Smooth muscle cell (in vitro differentiated cells): Measurements from ENCODE around the gene CTNNBL1. TPM values are rescaled to one million over a fixed set of nuclear protein-coding genes. Genes with fewer than 3 reads are reported as not detected.
A peak's percentile ranks its signal among the peaks of the same experiment; 100 is the strongest.

ENCODE experiments used
- DNase-seq: peaks from one replicate; lab custom pipeline; 2025; ENCODE audit not compliant: unreplicated experiment; lab: John Stamatoyannopoulos, UW
- H2AFZ ChIP-seq: fragments of 200-600 bp; sonication (generic); 2 replicates; pipeline ENCODE4 v1.6.0; 2016; ENCODE audit warnings: antibody characterized with exemption, low read depth, mild to moderate bottlenecking
- H3F3A ChIP-seq: fragments of 200-600 bp; sonication (generic); 2 replicates; pipeline ENCODE4 v1.6.0; 2017; ENCODE audit warnings: antibody characterized with exemption, low read depth
- H3K27ac ChIP-seq: fragments of 200-600 bp; sonication (generic); 2 replicates; pipeline ENCODE4 v1.5.1; 2016; ENCODE audit warnings: low read depth, mild to moderate bottlenecking
- H3K27me3 ChIP-seq: fragments of 200-600 bp; sonication (generic); 2 replicates; pipeline ENCODE4 v1.6.1; 2016; ENCODE audit warnings: low read depth, mild to moderate bottlenecking
- H3K36me3 ChIP-seq: fragments of 200-600 bp; sonication (generic); 2 replicates; pipeline ENCODE4 v1.5.1; 2016; ENCODE audit warnings: low read depth
- H3K4me1 ChIP-seq: fragments of 200-600 bp; sonication (generic); 2 replicates; pipeline ENCODE4 v1.5.1; 2016; ENCODE audit warnings: low read depth
- H3K4me2 ChIP-seq: fragments of 200-600 bp; sonication (generic); 2 replicates; pipeline ENCODE4 v1.6.0; 2016; ENCODE audit warnings: mild to moderate bottlenecking
- H3K4me3 ChIP-seq: fragments of 200-600 bp; sonication (generic); 2 replicates; pipeline ENCODE4 v1.5.1; 2016; ENCODE audit warnings: mild to moderate bottlenecking
- H3K79me2 ChIP-seq: fragments of 200-600 bp; sonication (generic); 2 replicates; pipeline ENCODE4 v1.6.0; 2016; ENCODE audit warnings: low read depth, mild to moderate bottlenecking
- H3K9ac ChIP-seq: fragments of 200-600 bp; sonication (generic); 2 replicates; pipeline ENCODE4 v1.6.0; 2016; ENCODE audit warnings: low read depth
- H3K9me3 ChIP-seq: fragments of 200-600 bp; sonication (generic); replicated peaks from 2 replicates; pipeline ENCODE4 v1.5.1; 2016; ENCODE audit warnings: low read depth
- H4K20me1 ChIP-seq: fragments of 200-600 bp; sonication (generic); 2 replicates; pipeline ENCODE4 v1.6.0; 2016; ENCODE audit warnings: low read depth
- WGBS: methylation state at CpG from one replicate; pipeline ENCODE4 v1.1.7; 2016; ENCODE audit warnings: low lambda C conversion rate; 5-methylcytosine and 5-hydroxymethylcytosine counted together
- polyA plus RNA-seq: library from polyadenylated mRNA; unstranded; fragments of >200 nt; fragmentation: Nextera tagmentation; extraction: Ambion mirVana; gene quantifications from 2 replicates; pipeline ENCODE4 v1.2.1, GENCODE V29; 2016
- total RNA-seq: library from RNA; depleted of rRNA; stranded (reverse); fragments of >200 nt; gene quantifications from 2 replicates; pipeline ENCODE4 v1.2.3, GENCODE V29; 2014
- TF ChIP-seq, protein P1 (sequence below): fragments of 200-600 bp; sonication (generic); IDR thresholded peaks from 2 replicates; pipeline ENCODE4 v1.5.1; 2017; ENCODE audit warnings: borderline replicate concordance, mild to moderate bottlenecking, antibody characterized with exemption; ENCODE audit not compliant: insufficient read depth, poor library complexity, severe bottlenecking

CTNNBL1 gene
- total and polyA plus RNA-seq, 2 experiments from 2014 or later = 33.3 to 63.6 TPM

DNA sequence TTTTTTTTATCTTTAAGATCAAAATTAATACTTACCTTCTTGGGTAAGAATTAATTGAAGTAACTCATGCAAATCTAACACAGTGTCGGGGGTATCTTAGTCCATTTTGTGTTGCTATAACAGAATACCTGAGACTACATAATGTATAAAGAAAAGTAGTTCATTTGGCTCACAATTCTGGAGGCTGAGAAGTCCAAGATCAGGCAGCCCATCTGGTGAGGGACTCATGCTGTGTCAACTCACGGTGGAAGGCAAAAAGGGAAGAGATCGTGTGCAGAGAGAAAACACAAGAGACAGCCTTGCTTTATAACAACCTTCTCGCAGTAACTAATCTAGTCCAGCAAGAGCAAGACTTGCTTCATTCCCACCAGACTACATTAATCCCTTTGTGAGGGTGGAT lies 116.2 kb downstream of the CTNNBL1 start:
- H3K4me3 ChIP-seq = no peak overlapping the region
- no peaks in the 10 kb centered on the region for H3K79me2 ChIP-seq
- 95% methylated on average over 4 of the region's 4 CpGs for WGBS
- no peaks in the 10 kb centered on the region for H3K36me3 ChIP-seq
- no peak overlapping the region for H3K4me2 ChIP-seq
- no peaks in the 10 kb centered on the region for H3K27me3 ChIP-seq
- H4K20me1 ChIP-seq = no peaks in the 10 kb centered on the region
- TF ChIP-seq, protein P1, sequence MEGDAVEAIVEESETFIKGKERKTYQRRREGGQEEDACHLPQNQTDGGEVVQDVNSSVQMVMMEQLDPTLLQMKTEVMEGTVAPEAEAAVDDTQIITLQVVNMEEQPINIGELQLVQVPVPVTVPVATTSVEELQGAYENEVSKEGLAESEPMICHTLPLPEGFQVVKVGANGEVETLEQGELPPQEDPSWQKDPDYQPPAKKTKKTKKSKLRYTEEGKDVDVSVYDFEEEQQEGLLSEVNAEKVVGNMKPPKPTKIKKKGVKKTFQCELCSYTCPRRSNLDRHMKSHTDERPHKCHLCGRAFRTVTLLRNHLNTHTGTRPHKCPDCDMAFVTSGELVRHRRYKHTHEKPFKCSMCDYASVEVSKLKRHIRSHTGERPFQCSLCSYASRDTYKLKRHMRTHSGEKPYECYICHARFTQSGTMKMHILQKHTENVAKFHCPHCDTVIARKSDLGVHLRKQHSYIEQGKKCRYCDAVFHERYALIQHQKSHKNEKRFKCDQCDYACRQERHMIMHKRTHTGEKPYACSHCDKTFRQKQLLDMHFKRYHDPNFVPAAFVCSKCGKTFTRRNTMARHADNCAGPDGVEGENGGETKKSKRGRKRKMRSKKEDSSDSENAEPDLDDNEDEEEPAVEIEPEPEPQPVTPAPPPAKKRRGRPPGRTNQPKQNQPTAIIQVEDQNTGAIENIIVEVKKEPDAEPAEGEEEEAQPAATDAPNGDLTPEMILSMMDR = no peak
- H3K9me3 ChIP-seq = no peaks in the 10 kb centered on the region
- no peaks in the 10 kb centered on the region for H3F3A ChIP-seq
- no peak overlapping the region for H3K27ac ChIP-seq
- peaks cover 10% of the 10 kb centered on the region for H3K4me1 ChIP-seq
- DNase-seq = no peak
- H2AFZ ChIP-seq = no peak overlapping the region
- no peak overlapping the region for H3K9ac ChIP-seq

DNA sequence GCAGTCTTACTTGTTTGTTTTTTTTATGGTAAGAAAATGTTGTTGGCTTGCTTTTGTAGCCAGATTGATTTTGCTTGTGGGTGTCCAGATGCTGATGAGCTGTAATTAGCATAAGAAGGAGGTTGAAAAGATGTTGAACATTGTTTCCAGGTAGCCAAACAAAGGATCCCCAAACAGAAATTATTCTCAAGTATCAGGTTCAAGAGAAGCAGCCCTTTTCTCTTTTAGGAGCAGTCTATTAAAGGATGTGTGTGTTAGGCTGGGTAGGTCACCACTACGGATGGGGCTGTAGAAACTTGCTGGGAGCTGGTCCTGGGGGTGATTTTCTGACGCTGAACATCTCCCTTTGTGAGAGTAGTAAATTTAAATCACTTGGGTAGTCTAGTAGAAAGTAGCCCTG lies 122.2 kb downstream of the CTNNBL1 start:
- H3K79me2 ChIP-seq = no peaks in the 10 kb centered on the region
- no peaks in the 10 kb centered on the region for H3K27me3 ChIP-seq
- H3K4me1 ChIP-seq = peaks cover 17% of the 10 kb centered on the region
- WGBS = 77% methylated on average over 2 of the region's 2 CpGs
- no peaks in the 10 kb centered on the region for H3K9me3 ChIP-seq
- H4K20me1 ChIP-seq = no peaks in the 10 kb centered on the region
- no peak overlapping the region for H3K4me2 ChIP-seq
- H3F3A ChIP-seq = peaks cover 3% of the 10 kb centered on the region
- no peak overlapping the region for H3K27ac ChIP-seq
- DNase-seq = no peak
- no peak overlapping the region for H3K4me3 ChIP-seq
- H2AFZ ChIP-seq = no peak overlapping the region
- TF ChIP-seq, protein P1 = no peak
- H3K36me3 ChIP-seq = no peaks in the 10 kb centered on the region
- H3K9ac ChIP-seq = no peak overlapping the region

DNA sequence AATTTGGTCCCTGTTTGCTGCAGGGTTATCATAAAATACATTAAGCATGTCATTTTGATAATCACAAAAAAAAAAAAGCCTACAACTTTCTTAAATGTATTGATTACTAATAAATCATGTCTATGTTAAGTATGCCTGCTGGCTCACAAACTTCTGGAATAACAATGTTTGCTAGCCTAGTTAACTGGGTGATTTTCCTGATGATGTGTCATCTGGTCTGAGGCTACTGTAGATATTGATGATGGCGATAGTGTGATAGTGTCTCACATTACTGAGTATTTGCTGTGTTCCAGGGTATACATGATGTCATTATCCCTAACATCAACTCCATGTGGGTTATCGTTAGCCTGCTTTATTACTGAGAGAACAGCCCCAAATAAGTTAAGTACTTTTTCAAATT lies 122.9 kb downstream of the CTNNBL1 start:
- Histone ChIP-seq H3K9ac (peak overlapping the region; percentile 2), H3K4me1 (peaks cover 24% of the 10 kb centered on the region), H3K79me2 (no peaks in the 10 kb centered on the region), H3K27me3 (no peaks in the 10 kb centered on the region), H3K4me2 (no peak overlapping the region), H3K27ac (peak overlapping the region; percentile 81), H3K36me3 (no peaks in the 10 kb centered on the region), H3K9me3 (no peaks in the 10 kb centered on the region), H2AFZ (no peak overlapping the region), H4K20me1 (no peaks in the 10 kb centered on the region), H3F3A (peaks cover 3% of the 10 kb centered on the region), H3K4me3 (no peak overlapping the region)
- 46% methylated on average over 2 of the region's 2 CpGs for WGBS
- TF ChIP-seq, protein P1 = no peak
- no peak for DNase-seq

DNA sequence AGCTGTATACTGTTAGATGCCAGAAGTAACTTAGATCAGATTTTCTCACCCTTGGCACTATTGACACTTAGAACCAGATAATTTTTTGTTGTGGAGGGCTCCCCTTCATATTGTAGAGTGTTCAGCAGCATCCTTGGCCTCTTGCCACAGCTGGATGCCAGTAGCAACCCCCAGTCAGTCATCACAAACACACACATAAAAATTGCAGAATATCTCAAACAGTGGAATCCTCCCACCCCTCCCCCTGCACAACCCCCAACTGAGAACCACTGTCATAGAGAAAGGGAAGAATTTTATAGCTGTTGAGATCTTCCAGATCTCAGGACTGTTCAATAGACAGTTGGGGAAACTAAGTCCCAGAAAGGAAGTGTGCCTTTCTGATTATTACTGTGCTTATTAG lies 127.9 kb downstream of the CTNNBL1 start:
- peaks cover 51% of the 10 kb centered on the region for H3K4me1 ChIP-seq
- H3F3A ChIP-seq = peaks cover 27% of the 10 kb centered on the region
- peak overlapping the region; percentile 72 for H3K4me2 ChIP-seq
- no peaks in the 10 kb centered on the region for H3K9me3 ChIP-seq
- H3K27ac ChIP-seq = peak overlapping the region; percentile 98
- H3K36me3 ChIP-seq = no peaks in the 10 kb centered on the region
- peak overlapping the region; percentile 92 for H3K9ac ChIP-seq
- TF ChIP-seq, protein P1 = no peak
- no peaks in the 10 kb centered on the region for H4K20me1 ChIP-seq
- no peak overlapping the region for H2AFZ ChIP-seq
- no peak overlapping the region for H3K4me3 ChIP-seq
- DNase-seq = no peak
- no peaks in the 10 kb centered on the region for H3K27me3 ChIP-seq
- no peaks in the 10 kb centered on the region for H3K79me2 ChIP-seq
